Stimulated activated CD4-positive, alpha-beta T cell treated with anti-CD3 and anti-CD28 coated beads, Interleukin-4, amount 100 ng/mL, for 4 hours (primary cell): ENCODE results near the gene EXOC3L1.
A peak's percentile ranks its signal among the peaks of the same experiment; 100 is the strongest.

Source experiments
- DNase-seq, 2 experiments: peaks; one replicate each; pipeline ENCODE4 v3.0.0-alpha.2; 2020

EXOC3L1 gene

DNA sequence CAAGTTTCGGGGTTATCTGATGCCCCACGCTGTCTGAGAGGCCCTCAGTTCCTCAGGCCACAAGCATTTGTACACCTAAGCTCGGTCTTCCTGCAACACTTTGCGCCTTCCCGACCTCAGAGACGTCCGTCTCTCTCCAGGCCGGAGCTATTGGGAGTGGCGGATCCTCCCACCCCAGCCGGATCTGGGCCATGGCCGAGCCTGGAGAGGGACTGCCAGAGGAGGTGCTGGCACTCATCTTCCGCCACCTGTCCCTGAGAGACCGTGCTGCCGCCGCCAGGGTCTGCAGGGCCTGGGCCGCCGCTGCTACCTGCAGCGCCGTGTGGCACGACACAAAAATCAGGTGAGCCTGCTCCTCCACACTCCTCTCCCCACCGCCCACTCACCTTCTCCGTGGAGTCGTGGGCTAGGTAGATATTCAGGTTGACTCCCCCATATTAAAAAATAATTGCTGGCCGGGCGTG lies 28.3 kb downstream of the EXOC3L1 start:
- DNase-seq: no peak

DNA sequence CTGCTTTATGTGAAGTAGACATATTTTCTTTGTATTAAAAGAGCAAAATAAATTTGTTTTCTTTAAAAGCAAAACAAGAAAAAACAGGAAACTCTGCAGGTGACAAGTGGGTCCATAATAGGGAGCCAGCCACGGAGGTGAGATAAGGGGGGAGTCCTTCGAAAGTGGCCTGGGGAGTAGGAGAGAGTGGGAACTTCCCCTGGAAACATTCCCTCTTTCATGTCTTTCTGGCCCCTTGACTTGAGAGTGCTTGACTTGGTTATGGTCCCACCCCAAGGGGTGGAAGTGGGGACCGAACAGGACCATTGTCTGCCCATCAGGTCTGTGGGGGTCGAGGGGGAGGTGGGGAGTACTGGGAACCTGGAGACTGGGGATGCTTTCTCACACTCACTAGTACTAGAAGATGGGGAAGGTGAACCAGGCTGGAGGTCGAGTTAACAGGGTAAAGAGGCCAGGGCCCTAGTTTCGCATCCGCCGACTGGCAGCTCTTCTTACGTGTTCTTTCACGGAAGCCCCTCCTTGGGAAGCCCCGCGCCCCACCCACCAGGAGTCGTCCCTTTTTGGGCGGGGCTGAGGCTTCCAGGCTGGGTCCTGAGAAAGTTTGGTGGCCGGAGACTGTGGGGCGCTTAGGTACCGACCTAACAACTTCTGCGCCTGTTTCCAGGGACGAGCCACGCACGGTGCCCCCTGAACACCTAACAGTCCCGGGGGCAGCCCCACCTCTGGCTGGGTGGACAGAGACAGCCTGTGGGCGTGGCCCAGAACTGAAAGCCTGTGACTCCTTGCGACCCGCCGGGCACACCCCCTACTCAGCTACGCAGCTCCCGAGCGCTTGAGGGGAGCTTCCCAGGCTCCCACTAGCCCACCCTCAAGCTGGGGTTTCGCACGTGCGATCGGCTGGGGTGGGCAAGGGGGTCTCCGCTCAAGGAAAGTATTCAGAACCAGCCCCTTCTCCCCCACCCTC lies 31.0 kb downstream of the EXOC3L1 start:
- peak; percentile 67 to 83 for DNase-seq

DNA sequence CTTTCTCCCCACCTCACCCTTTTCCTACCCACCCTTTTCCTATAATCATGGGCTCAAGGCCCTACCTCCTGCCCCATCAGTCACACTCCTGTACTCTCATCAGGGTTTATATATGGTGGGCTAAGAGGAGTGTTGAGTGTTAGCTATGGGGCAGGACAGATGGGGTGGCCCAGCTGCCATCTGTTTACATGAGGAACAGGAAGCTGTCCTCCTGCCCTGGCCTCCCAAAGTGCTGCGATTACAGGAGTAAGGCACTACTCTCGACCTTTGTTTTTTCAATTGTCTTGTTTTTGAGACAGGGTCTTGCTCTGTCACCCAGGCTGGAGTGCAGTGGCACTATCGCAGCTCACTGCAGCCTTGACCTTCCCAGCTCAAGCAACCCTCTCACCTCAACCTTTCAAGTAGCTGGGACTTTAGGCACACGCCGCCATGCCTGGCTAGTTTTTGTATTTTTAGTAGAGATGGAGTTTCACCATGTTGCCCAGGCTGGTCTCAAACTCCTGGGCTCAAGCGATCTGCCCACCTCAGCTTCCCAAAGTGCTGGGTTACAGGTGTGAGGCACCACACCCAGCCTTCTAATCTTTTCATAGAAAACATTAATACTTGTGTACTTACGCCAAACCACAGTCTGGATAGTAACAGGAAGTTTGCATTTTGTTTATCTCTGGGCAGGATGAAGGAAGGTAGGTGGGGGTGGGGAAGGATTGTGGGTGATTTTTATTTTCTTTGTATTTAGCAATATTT lies 31.9 kb downstream of the EXOC3L1 start:
- no peak for DNase-seq

DNA sequence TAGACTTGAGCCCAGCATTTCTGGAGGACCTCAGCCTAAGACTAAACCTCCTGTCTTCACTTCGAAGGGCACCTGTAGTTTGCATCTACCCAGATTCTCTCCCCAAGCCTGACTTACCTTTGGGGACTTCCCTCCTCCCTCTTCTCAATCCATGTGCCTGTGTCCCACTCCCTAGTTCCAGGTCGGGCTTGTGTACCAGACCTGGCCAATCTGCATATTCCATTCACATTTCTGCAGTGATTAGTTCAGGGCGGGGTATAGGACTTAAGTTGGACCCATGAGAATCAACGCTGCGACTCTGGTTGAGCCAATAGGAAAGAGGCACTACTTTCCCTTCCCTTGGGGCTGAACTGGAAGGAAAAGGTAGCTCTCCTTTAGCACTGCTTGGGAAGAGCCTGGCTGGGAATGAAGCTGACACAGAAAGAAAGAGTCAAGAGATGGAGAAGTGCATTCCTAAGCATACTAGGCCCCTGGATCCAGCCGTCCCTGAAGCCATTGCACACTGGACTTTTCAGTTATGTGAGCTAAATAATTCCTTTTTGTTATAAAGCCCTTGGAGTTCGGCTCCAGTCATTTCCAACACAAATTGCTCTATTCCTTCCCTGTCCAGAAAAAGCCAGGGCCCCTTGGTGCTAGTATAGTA lies 32.7 kb downstream of the EXOC3L1 start:
- DNase-seq: no peak

DNA sequence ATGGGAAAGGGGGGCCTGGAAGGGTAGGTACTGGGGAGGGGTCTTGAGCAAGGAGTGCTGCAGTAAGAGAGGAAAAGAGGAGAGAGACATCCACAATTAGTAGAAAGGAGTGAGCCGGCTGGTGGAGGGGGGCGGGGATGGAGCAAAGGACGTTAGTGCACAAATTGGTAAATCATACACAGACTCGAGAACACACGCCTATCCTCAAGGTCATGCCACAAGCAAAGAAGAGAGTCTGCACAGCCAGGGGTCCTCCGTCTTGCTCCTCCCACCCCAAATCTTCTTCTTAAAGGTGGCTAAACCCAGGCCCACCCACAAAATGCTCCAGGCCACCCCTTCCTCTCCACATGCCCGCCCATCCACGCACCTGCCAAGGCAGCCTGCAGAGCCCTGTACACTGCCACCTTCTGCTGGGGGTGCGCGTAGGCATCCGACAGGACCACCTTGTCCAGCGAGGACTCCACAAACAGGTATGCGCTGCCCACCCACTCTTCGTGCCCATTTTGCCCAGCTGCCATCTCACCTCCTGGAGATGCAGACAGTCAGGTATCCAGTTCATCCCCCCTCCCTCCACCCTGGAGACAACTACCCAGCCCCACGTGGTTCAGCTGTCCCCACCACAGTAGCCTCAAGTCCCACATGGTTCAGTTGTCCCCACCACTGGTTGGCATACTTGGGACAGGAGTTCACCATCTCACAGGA lies 33.6 kb downstream of the EXOC3L1 start:
- no peak for DNase-seq

DNA sequence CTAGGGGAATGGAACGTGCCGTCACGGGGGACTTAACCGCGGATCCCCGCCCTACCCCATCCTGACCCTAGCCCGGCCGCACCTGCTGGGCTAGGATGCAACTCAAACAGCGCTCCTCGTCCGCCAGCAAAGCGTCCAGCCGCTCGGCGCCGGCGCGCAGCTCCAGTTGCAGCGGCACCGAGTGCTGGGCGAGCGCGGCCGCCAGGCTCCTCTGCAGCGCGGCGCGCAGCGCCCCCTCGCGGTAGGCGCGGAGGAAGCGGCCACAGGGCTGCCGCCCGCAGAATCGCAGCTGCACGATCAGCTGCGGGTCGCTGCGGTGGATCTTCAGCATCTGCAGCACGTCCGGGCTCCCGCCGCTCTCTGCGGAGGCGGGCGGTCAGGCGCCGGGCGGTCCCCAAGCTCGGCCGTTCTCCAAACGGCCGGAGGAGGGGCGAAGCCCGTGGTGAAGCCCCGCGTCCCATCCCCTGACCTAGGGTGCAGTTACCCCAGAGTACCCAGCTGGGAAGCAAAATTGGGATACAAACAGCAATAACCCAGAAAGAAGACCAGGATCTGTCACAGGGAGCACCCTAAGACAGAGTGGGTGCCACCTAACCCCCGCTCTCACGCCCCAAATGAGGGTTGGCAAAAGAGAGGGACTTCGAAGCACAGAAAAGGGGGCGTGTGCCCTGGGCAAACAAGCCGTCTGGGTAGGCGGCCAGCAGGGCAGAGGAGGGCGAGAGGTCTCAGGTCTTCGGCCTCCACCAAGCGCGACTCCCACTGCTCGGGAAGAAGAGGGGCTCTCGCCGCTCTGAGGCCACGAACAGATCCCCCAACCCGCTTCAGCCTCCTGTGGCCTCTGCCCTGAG lies 34.4 kb downstream of the EXOC3L1 start:
- peak; percentile 70 to 83 for DNase-seq

DNA sequence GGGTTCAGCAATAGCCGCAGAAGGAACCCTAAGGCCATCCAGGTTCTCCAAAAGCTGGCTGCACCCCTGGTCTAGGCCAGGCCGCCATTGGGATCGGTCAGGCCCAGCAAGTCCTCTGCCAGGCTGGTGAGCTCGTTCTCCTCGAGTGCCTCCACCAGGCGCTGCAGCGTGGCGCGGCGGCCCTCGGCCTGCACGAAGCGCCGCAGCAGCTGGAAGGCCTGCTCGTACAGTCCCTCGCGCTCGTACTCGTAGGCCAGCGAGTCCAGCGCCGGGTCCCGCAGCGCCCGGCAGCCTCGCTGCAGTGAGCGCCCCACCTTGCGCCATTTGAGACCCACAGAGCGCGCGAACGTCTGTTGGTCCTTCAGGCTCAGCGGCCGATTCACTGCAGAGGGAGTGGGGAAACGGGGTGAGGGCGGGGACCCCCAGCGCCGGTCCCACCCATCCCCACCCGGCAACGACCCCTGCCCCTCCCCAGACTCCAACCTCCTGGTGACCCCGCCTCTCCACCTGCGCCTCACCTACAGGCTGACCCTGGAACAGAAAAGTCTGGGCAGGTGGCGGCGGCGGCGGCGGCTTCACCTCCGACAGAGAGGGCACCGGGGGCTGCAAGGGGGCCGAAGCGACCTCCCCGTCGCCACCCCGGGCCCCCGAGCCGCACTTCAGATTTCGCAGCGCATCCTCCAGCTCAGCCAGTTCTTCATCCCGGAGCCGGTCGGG lies 35.2 kb downstream of the EXOC3L1 start:
- DNase-seq: no peak

DNA sequence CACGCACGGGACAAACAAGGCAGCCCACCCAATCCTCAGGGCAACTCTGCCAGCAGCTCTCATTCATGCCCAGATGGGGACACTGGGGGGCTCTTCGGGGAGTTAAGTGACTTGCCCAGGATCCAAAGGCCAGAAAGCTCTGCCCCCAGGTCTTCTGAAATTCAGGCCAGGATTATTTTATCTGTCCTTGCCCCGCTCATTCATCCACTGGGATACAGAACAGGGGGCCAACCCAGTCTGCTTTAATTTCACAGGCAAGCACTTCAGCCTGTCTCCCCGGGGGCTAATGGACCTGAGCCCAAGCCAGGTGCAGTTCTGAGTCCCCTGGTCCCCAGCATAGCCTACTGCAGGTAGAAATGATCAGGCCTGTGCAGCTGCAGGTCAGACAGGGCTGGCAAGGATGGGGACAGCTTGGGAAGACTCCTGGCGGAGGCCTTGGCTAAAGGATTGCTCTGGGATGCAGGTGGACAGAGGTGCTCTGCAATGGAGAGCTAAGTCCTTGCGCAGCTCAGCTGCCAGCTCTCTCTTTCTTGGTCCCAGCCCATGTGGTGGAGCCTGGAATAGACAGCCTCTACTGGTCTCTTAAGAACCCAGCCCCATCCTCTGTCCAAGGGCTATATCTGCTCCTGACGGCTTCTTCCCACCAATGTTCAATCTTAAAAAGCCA lies 38.4 kb downstream of the EXOC3L1 start:
- no peak for DNase-seq

DNA sequence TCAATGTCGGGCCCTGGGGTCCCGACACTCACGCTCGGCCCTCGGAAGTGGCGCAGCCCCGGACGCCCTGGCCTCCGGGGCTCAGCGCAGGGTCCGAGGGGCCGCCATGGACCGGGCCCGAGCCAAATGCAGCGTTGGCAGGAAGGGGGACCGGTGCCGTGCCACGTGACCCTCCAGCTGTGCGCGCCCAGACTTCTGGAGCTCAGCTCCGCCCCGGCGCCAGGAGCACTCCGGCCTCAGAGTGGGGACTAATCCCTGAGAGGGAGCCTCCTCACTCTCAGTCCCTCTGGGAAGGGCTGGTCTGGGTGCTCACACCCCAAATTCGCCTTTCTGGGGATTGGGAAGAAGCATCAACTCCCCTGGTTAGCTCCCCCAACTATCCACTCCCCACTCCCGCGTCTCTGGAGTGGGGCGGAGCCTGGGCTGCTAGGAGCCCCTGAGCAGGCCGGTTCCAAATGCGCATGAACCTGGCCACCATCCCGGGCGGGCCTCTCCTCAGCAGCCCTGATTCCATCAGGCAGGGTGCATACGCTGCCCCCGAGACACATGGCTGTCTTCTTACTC lies 39.0 kb downstream of the EXOC3L1 start, which contains the start of gene B3GNT9:
TSS of gene B3GNT9 (minus strand) at position 166 of the 564 bp plus-strand sequence. CDS start 513 bp downstream, outside the sequence.
- peak in 1 of 2 experiments; percentile 29 for DNase-seq

DNA sequence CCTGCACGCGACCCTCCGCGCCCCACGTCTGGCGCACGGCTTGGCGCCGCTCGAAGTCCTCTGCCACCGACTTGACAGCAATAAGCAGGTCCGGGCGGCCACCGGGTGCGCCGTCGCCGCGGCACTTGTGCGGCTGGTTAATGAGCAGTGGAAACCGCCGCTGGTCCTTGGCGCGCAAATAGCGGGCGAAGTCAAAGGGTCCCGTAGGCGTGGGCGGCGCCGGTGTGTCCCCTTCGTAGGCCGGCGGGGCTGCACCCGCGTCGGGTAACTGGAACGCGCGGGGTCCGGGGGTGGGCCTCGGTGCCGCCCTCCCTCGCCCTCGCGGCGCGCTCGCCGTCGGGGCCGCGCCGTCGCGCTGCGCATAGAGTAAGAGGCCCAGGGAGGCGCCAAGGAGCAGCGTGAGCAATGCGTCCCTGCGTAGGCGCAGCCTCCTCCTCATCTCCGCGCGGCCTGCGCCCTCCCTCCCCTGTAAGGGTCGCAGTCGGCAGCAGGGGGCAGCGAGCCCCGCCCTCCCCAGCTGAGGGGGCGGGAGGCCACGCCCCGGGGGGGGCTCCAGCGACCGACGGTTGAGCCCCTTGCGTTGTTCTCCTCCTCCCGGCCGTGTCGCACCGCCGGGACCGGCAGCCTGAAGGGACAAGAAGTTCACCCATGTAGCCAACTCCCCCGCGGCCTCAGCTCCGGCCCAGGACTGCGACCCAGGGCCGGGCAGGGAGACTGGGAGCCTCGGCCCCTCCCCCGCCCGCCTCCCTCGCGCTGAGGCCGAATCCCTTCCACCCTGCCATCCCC lies 39.7 kb downstream of the EXOC3L1 start:
- DNase-seq: peak in 1 of 2 experiments; percentile 74

DNA sequence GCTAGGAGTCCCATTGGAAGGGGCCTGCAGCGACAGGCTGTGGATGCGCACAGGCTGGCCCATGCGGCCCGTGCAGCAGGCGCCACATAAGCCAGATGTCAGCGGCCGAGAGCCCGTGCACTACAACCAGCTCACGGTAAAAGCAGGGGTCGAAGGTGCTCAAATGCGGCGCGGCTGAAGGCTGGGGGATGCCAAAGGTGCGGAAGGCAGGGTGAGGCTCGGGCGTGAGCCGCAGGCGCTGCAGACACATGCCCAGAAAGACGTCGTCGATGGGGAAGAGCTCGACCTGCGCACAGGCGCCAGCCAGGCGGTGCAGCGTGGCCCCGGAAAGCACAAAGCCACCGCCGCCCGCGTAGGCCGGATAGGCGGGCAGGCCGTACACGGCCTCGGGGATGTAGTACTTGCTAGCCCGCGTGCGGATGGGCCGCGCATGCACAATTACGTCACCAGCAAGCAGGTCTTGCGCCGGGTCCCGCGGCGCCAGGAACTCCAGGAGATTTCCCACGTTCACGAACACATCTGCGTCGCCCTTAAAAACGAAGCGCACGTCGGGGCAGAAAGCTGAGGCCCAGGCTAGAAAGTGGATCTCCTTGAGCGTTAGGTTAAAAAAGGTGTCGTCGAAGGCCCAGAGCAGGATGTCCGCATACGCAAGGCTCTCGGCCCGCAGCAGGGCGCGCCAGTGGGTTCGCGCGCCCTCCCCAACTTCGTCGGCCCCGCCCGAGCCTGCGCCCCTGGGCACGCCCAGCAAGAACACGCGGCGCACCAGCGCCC lies 40.5 kb downstream of the EXOC3L1 start:
- DNase-seq: no peak

DNA sequence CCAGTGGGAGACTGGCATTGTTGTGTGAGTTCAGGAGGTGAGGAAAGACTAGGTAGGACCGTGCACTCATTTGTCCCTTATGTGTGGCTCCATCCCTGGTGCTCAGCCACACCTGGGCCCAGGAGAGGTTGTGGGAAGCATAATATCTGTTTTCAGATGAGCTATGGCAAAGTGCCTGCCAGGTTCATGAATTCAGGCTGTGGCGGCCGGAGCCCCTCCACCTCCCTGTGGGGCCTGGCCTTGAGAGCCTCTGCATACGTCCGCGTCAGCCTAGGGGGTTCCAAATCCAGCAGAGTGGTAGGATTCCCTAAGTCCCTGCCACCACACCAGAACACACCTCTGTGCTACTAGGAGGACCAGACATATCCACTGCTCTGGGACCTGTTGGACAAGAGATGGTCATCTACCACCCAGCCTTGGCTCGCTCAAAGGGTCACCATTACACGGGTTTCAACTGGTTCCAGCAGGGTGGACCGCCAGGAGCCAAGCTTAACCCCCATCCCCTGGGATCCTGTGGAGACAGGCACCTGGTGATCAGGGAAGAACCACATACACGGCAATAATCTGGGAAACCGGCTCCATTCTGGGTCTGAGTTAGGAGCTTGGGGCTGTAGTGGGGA lies 41.2 kb downstream of the EXOC3L1 start:
- DNase-seq: no peak

DNA sequence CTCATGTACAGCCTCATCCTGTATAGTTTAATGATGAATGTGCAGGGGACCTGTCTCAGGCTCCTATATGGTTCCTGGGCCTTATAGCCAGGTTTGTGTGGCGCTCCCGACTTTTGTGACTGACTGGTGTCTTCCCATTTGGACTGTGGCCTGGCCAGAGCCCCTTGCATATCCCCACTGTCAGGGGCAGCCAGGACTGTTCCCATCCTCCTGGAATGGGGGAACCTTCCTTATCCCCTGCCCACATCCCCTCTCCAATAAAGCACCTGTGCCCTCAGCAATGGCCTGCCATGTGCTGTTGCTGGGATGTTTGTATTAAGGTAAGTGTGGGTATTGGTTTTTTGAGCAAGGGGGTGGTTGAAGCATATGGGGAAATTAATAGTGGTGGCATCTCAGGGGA lies 41.7 kb downstream of the EXOC3L1 start:
- no peak for DNase-seq

DNA sequence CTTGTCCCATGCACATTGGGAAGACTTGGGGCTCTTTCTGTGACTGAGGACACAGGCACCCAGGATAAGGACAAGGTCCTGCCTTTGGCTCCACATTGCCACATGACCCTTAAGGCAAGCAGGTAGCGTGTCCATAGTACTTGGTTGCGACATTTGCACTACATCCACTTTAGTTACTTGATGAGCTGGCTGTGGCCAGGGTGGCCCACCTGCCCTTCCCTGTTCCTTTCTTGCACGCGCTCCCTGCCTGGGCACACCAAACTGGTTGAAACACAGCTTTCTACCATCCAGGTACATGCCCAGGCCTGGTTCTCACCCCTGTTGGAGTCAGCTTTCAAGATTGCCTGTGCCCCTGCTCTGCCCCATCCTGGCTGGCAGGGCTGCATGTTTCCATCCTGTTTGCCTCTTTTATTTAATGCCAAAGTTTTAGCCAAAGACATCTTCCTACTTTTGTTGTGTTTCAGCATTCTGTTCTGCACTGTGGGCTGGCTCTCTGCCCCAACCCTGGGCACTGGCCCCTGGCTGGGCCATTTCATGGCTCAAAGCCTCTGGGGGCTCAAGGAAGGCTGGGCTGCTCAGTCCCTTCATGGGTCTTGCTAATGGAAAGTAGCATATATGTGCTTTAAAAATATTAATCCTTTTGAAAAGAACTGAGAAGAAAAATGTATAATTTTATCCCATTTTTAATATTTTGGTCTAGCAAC lies 42.3 kb downstream of the EXOC3L1 start:
- no peak for DNase-seq

DNA sequence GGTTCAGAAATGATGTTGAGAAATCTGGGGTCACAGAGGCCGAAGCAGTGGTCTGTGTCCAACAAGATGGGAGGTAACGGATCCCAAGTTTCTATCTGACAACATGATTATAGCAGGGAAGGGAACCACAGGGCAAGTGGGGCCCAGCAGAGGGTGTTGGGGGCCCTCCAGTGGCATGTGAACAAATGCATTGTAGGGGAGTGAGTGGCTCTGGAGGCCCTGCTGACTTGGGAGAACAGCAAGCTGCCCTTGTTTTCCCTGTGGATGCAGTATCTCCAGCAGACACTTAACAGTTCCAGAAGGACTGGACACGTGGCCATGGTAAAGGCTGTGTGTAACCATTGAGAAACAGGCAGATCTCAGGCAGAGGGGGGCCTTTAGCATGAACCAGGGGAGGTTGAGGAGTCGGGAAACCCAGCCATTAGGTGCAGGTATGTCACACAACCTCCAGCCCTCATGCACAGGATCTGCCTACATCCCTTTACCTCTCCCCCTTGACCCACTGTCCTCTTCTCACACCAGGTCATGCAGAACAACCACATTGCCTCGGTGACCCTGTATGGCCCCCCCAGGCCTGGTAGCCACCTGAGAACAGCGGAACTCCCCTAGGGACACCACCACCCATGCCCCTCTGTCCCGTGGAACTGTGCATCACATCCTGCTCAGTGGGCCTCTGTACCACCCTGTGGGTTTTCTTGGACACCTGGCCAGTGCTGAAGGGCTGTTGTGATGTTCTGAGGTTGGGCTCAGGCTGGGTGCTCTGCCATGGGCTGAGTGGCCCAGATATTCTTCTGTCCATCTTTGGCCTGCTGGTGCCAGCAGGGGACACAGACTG lies 43.2 kb downstream of the EXOC3L1 start:
- no peak for DNase-seq

DNA sequence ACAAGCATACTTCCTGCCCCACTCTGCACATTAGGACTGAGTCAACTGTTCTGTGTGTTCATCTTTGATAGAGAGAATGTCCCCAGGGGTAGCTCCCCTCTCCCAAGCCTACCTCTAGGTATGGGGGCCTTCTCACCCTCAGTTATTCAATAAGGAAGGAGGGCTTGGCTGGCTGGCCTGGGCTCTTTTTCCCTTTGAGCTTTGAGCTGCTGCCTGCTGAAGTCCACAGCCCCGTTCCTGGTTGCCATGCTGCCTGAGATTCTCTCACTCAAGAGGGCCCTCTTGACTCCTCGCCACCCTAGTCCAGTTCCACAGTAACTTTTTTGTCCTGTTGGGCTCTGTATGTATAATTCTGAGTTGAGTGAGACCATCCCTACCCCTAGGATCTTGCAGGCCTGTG lies 44.2 kb downstream of the EXOC3L1 start:
- no peak for DNase-seq
